Endothelial cell of umbilical vein (primary cell): ENCODE results near the gene ITPR2. TPM values are rescaled to one million over a fixed set of nuclear protein-coding genes. Genes with fewer than 3 reads are reported as not detected.

Experiments
- BruUV-seq: library from RNA; stranded (reverse); fragments of 400-500 nt; replicated peaks from 2 replicates; lab custom pipeline; 2021; lab: Mats Ljungman, UMichigan
- CTCF ChIA-PET: fragments of 300-600, 350-600 bp; sonication (Branson Sonifier 250); formaldehyde crosslinking; loops from one replicate; lab custom pipeline; 2021; ENCODE audit warnings: antibody characterized with exemption, inconsistent platforms; lab: Charles Lee
- POLR2A ChIA-PET: fragments of 300-600, 350-600 bp; sonication (Branson Sonifier 250); formaldehyde crosslinking; loops from one replicate; lab custom pipeline; 2021; ENCODE audit warnings: antibody characterized with exemption, inconsistent platforms; lab: Charles Lee
- DNase-seq: peaks from one replicate; pipeline ENCODE4 v3.0.0-alpha.2; 2011; ENCODE audit warnings: low read depth, low spot score
- FAIRE-seq: peaks from 2 replicates; lab custom pipeline; 2011; peaks lifted over from hg19 to GRCh38; lab: Jason Lieb, UNC
- H2AFZ ChIP-seq: 2 replicates; pipeline ENCODE4 v1.6.0; 2012; ENCODE audit warnings: low read depth, low read length, control low read depth, inconsistent platforms
- H3K27ac ChIP-seq: 2 replicates; pipeline ENCODE4 v1.5.1; 2011; ENCODE audit warnings: low read depth, mild to moderate bottlenecking, control low read depth, low read length, moderate library complexity; ENCODE audit not compliant: insufficient read depth
- H3K27me3 ChIP-seq, 2 experiments: 2 replicates each; pipeline versions ENCODE4 v1.6.0 to v1.6.1; 2011; ENCODE audit warnings: low read length in 2 of 2, mixed read lengths in 1 of 2; ENCODE audit not compliant: control insufficient read depth in 2 of 2, insufficient read depth in 2 of 2
- H3K36me3 ChIP-seq, 2 experiments: 2 replicates in 1 of 2; 3 replicates in 1 of 2; pipeline ENCODE4 v1.5.1; 2011; ENCODE audit warnings: low read length in 2 of 2, mild to moderate bottlenecking in 1 of 2, moderate library complexity in 1 of 2; ENCODE audit not compliant: control insufficient read depth in 2 of 2, insufficient read depth in 2 of 2; ENCODE audit errors: extremely low read depth in 1 of 2
- H3K4me1 ChIP-seq: 3 replicates; pipeline ENCODE4 v1.5.1; 2011; ENCODE audit warnings: mild to moderate bottlenecking, low read length; ENCODE audit not compliant: control insufficient read depth, insufficient read depth; ENCODE audit errors: extremely low read depth
- H3K4me2 ChIP-seq: 2 replicates; pipeline ENCODE4 v1.6.1; 2011; ENCODE audit warnings: low read length, control low read depth, mixed read lengths; ENCODE audit not compliant: insufficient read depth
- H3K4me3 ChIP-seq, 3 experiments: fragments of 200-600 bp in 1 of 3; sonication (generic), shearing (Covaris generic) in 1 of 3; replicated peaks in 1 of 3; 2 replicates each; pipeline ENCODE4 v1.5.1; 2011 to 2016; ENCODE audit warnings: control low read depth in 3 of 3, low read length in 3 of 3, mild to moderate bottlenecking in 2 of 3, inconsistent platforms in 1 of 3, low read depth in 1 of 3, moderate library complexity in 1 of 3; ENCODE audit not compliant: insufficient read depth in 1 of 3
- H3K79me2 ChIP-seq: 2 replicates; pipeline ENCODE4 v1.6.0; 2012; ENCODE audit warnings: low read length, inconsistent platforms; ENCODE audit not compliant: control insufficient read depth, insufficient read depth
- H3K9ac ChIP-seq: replicated peaks from 2 replicates; pipeline ENCODE3; 2011; ENCODE audit warnings: low read length, control low read depth; ENCODE audit not compliant: insufficient read depth; ENCODE audit errors: extremely low read depth
- H3K9me1 ChIP-seq: replicated peaks from 3 replicates; pipeline ENCODE4 v1.6.0; 2011; ENCODE audit warnings: mild to moderate bottlenecking, low read length; ENCODE audit not compliant: control insufficient read depth, insufficient read depth; ENCODE audit errors: extremely low read depth
- H3K9me3 ChIP-seq: replicated peaks from 2 replicates; pipeline ENCODE4 v1.5.1; 2012; ENCODE audit warnings: low read length, inconsistent platforms; ENCODE audit not compliant: control insufficient read depth, insufficient read depth
- H4K20me1 ChIP-seq: replicated peaks from 2 replicates; pipeline ENCODE3; 2011; ENCODE audit warnings: mild to moderate bottlenecking, low read length; ENCODE audit not compliant: control insufficient read depth, insufficient read depth; ENCODE audit errors: extremely low read depth
- CTCF ChIP-seq, 2 donors: IDR thresholded peaks; 1 replicate in 1 of 2; 2 replicates in 1 of 2; pipeline ENCODE4 v1.5.1; 2011; ENCODE audit warnings: low read length in 2 of 2, mild to moderate bottlenecking in 2 of 2, moderate library complexity in 2 of 2, control low read depth in 1 of 2, inconsistent platforms in 1 of 2, low read depth in 1 of 2; ENCODE audit not compliant: insufficient read depth in 1 of 2; ENCODE audit errors: extremely low read depth in 1 of 2
- EZH2 ChIP-seq: IDR thresholded peaks from 2 replicates; pipeline ENCODE4 v1.6.1; 2012; ENCODE audit warnings: borderline replicate concordance, low read depth, mild to moderate bottlenecking, moderate library complexity, low read length, inconsistent platforms; ENCODE audit not compliant: severe bottlenecking
- FOS ChIP-seq: IDR thresholded peaks from 2 replicates; pipeline ENCODE4 v1.6.1; 2011; ENCODE audit warnings: mild to moderate bottlenecking, low read length, moderate library complexity, borderline replicate concordance; ENCODE audit not compliant: insufficient read depth
- GATA2 ChIP-seq: IDR thresholded peaks from 2 replicates; pipeline ENCODE4 v1.7.0; 2011; ENCODE audit warnings: low read depth, mild to moderate bottlenecking, moderate library complexity, mixed read lengths, low read length; ENCODE audit not compliant: insufficient read length, insufficient read depth
- JUN ChIP-seq: IDR thresholded peaks from 2 replicates; pipeline ENCODE4 v1.6.1; 2011; ENCODE audit warnings: borderline replicate concordance, low read depth; ENCODE audit not compliant: insufficient read length, insufficient read depth
- MAX ChIP-seq: IDR thresholded peaks from 2 replicates; pipeline ENCODE4 v1.6.1; 2011; ENCODE audit not compliant: insufficient read depth, insufficient read length
- MYC ChIP-seq: IDR thresholded peaks from one replicate; pipeline ENCODE4 v1.6.1; 2011; ENCODE audit warnings: mild to moderate bottlenecking, low read depth, low read length
- POLR2A ChIP-seq: IDR thresholded peaks from 2 replicates; pipeline ENCODE4 v1.6.1; 2012; ENCODE audit warnings: low read depth, mild to moderate bottlenecking, control low read depth, low read length
- POLR2AphosphoS5 ChIP-seq: IDR thresholded peaks from 2 replicates; pipeline ENCODE4 v1.6.1; 2012; ENCODE audit warnings: low read depth, mild to moderate bottlenecking, control low read depth, low read length, moderate library complexity; ENCODE audit not compliant: insufficient read depth
- dilution Hi-C: fragments of 300-500 bp; cut with MboI; formaldehyde crosslinking; loops from one replicate; pipeline ENCODE4 v1.15.0; 2019; ENCODE audit warnings: low sequenced_read_pairs; ENCODE audit not compliant: extremely low pct_ligation_motif_present
- intact Hi-C: fragments of 100-400 bp; cut with micrococcal nuclease; formaldehyde crosslinking; loops from one replicate; pipeline ENCODE4 v1.10.0; 2022
- polyA plus RNA-seq, 4 experiments: library from polyadenylated mRNA; depleted of rRNA in 3 of 4; stranded (reverse) in 3 of 4; unstranded in 1 of 4; fragments of >200 nt; gene quantifications; 2 replicates each; pipeline versions ENCODE4 v1.2.1 to v1.2.3, GENCODE V29; 2011 to 2012; ENCODE audit warnings: missing spikeins in 1 of 4
- total RNA-seq: library from RNA; stranded (reverse); gene quantifications from 2 replicates; pipeline ENCODE4 v1.2.3, GENCODE V29; 2021

ITPR2 gene
- total and polyA plus RNA-seq, 2 donors (not counting 3 experiments of a cell fraction or from before 2014, with no cell fraction given): 16.2 to 86.8 TPM

- Histone ChIP-seq H3K27me3 (no peaks in the 10 kb centered on the region), H3K9me1 (no peaks in the 10 kb centered on the region), H3K4me2 (no peak overlapping the region), H3K4me1 (no peaks in the 10 kb centered on the region), H3K79me2 (no peaks in the 10 kb centered on the region), H3K9ac (no peak overlapping the region), H4K20me1 (no peaks in the 10 kb centered on the region), H3K27ac (no peak overlapping the region), H3K4me3 (no peak overlapping the region), H3K9me3 (no peaks in the 10 kb centered on the region), H2AFZ (no peak overlapping the region), H3K36me3 (peaks cover 12 to 13% of the 10 kb centered on the region in 2 experiments)
- ChIA-PET POLR2A (no interaction called here), CTCF (interaction anchor here (2.5 kb wide), 1 partner anchor 10 kb away, joined by 11 read pairs; no protein-coding TSS in a partner anchor)
- no TSS peak for BruUV-seq
- intact Hi-C loops (no loop called here), dilution Hi-C loops (no loop called here)
- TF ChIP-seq MYC (no peak), GATA2 (no peak), MAX (no peak)
- FAIRE-seq: no peak
- DNase-seq: no peak
These were observed 121.4 kb downstream of the ITPR2 start for GRCh38 chr12:26711569-26711968.

GRCh38 chr12:26711072-26711471 is 121.9 kb downstream of the ITPR2 start:
- CTCF ChIA-PET: interaction anchor here (2.5 kb wide), 1 partner anchor 9 kb away, joined by 11 read pairs; no protein-coding TSS in a partner anchor
- POLR2A ChIA-PET: no interaction called here
- H4K20me1 ChIP-seq: no peaks in the 10 kb centered on the region
- no peaks in the 10 kb centered on the region for H3K9me3 ChIP-seq
- BruUV-seq: no TSS peak
- H3K4me1 ChIP-seq: no peaks in the 10 kb centered on the region
- no peak overlapping the region for H3K9ac ChIP-seq
- FAIRE-seq: no peak
- H3K27me3 ChIP-seq: no peaks in the 10 kb centered on the region
- H3K4me3 ChIP-seq: no peak overlapping the region
- H3K4me2 ChIP-seq: no peak overlapping the region
- no peak overlapping the region for H3K27ac ChIP-seq
- DNase-seq: no peak
- no peak overlapping the region for H2AFZ ChIP-seq
- dilution Hi-C loops: no loop called here
- H3K9me1 ChIP-seq: no peaks in the 10 kb centered on the region
- no peaks in the 10 kb centered on the region for H3K79me2 ChIP-seq
- TF ChIP-seq GATA2: no peak
- no peak for TF ChIP-seq EZH2
- TF ChIP-seq JUN: no peak
- no peak for TF ChIP-seq POLR2A
- TF ChIP-seq MYC: no peak
- no peak for TF ChIP-seq CTCF (IDR thresholded peaks at IDR 0.05; ENCODE audit: extremely low read depth in 1 of 2, insufficient read depth in 1 of 2, low read depth in 1 of 2, low read length in 2 of 2)
- TF ChIP-seq FOS: no peak
- no peak for TF ChIP-seq POLR2AphosphoS5
- no peak for TF ChIP-seq MAX
- intact Hi-C loops: no loop called here
- H3K36me3 ChIP-seq: peaks cover 11 to 12% of the 10 kb centered on the region in 2 experiments
